NK-92 (cell line): ENCODE results near the gene CTDSP2.

ENCODE experiments used
- DNase-seq: peaks from one replicate; lab custom pipeline; 2025; ENCODE audit not compliant: unreplicated experiment; lab: John Stamatoyannopoulos, UW

Gene CTDSP2

DNA sequence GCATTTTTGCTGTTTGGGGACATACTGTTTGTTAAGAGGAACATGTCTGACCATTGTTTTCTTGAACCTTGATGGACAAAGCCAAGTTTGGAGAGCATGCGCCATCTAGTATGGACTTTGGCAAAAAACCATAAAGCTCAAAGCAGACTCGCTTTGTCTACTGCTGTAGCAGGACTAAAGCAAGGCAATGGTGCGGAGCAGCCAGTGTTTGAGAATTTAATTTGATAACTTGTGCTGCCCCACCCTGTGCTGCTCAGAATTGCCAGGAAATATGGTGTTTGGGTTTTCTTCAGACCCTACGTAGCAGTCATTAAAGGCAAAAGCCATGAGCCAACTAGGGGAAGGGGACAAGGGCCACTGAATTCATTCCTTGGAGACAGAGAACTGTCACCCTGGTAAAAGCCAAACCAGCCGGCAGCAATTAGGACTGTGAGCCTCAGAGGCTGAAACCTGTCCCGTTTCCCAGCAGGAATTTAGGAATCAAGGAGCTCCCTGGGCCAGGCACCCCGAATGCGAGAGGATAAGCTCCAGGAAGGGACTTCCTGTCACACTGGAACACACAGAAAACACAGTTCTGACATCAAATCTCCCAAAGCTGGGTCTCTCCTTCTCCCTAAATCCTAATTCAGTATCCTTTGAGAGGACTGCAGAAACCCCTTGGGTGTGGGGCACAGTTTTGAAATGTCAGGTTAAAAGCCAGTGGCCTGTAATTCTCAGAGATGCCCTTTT is 29.1 kb downstream of the CTDSP2 start:
- DNase-seq = no peak

DNA sequence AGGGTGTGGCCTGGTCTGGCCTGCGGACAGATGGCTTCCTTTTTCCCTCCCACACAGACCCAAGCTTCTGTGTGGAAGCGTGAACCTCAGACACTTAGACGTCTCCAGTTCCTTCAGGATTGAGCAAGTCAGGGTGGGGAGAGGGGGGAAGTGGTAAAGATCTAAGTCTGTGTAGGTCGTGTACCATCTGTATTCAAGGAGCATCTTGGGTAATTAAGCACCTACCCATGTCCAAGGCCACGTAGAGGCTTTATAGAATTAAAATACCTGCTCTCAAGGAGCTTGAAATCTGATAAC is 29.7 kb downstream of the CTDSP2 start:
- DNase-seq = no peak

DNA sequence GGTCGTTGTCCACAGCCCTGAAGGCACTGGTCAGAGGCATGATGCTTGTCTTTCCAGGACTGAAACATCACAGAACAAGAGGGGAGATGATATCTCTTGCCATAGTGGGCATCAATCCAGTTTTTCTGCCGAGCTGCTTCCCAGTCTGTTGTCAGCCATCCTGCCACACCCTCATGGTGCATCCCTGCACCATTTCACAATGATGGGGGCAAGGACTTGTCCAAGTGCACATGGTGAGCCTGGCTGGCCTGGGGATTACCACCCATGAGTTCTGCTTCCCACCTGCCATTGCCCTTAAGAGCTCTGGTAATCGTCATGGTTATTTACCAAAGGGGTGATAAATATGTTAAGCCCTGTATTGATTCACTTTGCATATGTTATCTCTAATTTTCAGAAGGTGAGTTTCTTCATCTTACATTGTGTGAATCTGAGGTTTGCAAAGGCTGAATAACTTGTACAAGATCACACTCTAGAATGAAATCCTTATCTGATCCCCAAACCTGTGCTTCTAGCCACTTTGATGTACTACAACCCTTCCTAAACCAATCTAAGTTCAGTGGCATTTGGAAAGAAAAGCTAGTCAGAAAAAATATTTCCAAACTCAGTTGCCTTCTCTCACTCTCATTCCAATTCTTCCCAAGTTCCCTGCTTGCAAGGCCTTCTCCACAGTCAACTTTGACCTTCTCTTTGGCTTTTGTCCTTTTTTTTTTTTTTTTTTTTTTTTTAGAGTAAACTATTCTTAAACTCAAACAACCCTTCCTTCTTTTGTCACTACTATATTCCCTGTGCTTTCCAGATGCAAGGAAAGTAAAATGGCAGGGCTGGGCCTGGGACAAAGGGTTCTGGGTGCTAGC is 30.3 kb downstream of the CTDSP2 start:
- no peak for DNase-seq

DNA sequence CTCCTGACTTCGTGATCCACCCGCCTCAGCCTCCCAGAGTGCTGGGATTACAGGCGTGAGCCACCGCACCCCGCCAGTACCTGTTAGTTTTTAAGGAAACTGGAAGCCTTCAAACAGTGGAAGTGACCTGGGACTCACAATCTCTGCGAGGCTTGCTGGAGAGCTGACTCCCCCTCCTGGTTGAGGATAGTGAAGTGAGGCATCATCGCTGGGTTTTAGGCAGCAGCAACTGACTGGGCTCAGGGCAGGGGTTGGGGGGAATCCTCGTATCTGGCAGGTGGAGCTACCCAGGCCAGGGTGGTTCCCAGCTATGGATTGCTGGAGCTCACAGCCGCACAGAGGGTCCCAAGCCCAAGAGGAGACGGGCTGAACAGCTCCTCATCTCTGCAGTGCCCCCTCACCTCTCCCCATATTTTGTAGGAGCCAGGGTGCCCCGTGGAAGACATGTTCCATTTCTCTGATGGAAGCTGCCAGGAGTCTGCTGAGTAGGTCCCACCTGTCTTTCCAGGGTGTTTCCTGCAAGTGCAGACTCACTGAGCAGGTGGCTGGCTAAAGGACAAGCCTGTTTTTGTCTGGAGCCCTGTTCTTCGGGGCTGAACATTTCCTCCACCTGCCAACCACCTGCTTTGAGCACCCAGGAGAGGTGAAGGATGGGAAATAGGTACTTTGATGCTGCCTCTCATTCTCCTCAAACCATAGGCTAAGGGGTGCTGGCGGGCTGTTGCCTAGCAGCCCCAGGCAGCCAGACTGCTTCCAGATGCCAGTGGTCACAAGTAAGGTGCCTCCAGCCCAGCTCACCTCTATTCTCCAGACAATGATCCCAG is 31.1 kb downstream of the CTDSP2 start:
- DNase-seq = no peak

DNA sequence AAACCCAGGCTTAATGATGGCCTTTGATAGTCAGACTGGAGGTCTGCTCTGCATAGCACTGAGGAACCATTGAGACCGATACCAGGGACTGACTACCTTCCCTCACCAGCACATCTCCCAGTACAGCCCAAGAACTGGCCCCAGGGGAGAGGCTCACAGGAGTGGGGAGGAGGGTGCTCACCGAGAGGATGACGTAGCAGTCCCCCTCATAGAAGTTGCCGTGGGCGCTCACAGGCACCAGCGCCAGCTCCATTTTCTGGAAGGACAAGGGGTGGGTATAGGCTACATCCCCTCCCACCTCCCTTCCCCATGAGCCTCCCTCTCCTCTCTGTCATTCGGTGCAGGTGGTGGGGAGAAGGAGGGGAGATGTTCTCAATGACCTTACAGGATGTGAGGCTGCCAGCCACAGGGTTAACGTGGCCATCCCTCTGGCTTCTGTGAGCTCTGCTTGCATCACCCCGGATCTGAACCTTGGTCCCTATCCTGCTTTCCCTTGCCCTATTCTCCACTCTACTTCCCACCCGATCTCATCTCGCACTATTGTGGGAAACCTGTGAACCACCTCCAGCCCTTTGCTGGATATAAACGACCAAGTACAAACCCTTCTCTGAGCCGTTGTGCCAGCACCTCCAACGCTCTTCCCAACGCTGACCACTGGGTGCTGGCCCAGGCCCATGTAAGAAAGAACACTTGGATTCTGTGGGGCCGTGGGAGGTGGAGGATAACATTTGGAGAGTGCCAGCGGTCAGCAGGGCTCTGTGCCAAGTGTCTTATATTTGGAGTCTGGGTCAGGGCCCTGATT is 32.4 kb downstream of the CTDSP2 start:
- DNase-seq = no peak

DNA sequence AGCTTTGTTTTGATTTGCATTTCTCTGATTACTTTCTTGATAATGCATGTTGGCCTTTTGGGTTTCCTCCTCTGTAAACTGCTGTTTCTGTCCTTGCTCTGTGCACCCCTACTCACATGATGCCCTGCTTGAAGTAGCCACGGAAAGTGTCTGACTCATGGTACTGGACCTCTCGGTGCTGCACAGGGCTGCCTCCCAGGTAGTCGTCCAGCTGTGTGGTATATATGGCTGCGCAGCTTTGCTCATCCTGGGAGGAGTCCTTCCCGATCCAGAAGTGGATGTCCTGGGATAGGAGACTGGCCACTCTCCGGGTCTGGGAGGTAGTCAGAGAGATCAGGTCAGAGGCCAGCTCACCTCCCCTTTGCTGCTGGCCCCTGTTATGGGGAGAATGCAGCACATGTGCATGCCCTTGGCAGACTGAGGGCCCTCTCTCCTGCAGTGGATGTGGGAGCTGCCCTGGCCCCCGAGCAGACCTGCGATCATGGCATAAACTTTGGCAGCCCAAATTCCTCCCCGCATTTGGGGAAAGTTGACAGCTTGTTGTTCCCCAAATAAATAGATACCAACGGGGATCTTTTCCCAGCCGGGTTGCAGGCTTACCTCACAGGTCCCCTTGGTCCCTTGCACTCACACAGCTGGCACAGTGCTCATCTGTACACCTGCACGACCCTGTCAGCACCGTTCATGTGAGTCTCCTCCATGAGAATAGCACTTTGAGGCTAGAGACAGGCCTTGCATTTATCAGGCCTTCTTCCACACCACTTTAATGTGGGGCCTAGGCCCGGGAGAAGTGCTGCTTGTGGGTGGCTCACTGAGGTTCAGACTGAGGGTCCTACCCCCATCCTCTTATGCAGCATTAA is 33.2 kb downstream of the CTDSP2 start:
- DNase-seq = no peak

DNA sequence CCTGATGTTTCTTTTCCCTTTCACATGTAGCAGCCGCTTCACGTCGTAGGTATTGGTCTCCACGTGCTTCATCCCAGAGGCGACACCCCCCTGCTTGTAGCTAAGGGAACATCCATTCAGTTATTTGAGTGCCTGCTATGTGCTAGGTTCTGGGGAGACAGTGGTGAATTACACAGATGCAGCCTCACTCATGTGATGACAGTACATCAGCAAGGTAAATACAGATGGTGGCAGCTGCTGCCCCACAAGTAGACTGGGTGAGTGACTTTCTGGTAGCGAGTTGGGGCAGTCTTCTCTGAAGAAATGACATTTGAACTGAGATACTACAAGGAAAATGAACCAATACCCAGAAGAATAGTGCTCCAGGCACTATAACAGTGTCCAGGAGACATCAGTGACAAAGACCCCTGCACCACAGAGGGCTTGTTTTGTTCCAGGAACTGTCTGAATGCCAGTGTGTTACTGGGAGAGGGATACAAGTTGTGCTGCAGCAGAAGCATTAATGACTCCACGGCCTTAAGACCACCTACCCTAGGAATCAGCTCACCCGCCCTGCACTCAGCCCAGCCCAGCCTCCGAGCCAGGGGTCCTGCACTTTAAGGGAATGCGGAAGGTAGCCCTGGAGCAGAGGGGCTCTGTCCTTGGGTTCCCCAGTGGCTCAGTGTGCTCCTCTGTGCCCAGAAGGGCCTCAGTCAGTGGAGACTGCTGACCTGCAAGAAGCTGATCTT is 35.3 kb downstream of the CTDSP2 start:
- no peak for DNase-seq

DNA sequence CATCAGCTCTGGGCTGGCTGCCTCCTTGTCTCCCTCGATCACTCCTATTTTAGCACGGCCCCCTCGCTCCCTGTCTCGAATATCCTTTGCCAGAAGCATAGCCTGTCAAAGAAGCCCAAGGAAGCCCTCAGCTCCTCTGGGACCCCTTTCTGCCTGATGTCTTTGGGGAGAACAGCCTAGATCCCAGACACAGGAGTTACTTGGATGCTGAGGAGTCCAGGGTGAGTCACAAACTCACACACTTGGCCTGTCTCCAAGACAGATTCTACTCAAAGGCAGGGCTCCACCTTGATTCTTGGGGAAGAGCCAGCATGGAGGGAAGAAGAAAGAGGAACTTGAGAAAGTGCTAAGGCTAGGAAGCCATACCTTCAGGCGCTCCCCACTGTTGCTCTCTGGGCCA is 36.1 kb downstream of the CTDSP2 start:
- DNase-seq = no peak

DNA sequence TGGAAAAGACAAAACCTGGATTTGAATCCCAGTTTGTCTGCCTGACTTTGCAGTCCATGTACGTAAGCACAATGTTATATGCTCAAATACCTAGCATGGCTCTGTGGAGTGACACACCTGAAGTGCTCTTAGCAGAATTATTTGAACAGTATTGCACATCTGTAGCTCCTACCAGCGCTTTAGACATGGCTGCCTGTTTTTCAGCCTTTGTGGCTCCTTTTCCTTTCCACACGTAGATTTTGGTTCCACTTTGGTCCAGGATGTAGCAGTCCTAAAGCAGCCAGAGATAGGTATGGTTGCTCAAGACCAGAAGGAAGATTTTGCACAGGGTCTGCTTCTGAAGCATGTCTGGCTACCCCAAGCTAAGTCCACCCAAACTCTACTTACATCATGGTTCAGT is 37.1 kb downstream of the CTDSP2 start:
- DNase-seq = no peak

DNA sequence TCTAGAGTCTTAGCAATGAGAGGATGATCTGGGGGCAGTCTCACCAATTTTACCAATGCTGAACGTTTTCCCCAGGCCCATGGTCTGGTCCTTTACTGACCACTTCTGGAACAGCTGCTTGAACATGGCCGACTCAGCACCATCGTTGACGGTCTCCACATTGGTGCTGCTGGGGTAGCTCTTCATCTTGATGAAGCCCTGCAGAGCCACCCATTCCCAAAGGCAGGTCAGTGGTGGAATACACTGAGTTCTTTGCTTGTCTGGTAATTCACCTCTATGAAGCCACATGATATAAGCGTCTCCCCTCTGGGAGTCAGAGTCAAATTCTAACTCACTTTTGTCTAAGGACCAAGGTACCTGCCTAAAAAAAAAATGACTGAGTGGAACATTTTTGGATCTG is 38.2 kb downstream of the CTDSP2 start:
- no peak for DNase-seq

DNA sequence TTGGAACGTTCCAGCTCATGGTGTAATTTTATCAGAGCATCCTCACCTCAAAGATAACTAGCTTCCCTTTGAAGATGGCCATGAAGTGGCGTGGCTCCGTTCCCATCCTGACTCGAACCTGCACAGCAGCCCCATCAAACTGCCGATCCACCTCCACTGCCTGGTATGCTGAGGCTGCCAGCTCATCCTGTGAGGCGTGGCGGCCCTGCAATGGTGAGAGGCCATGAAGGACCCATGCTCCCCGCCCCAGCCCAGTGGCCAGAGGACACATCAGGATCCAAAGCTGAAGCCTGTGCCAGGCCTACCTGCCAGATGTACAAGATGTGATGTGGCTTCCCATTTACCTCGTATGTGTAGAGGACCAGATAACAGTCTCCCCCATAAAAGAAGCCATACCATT is 39.2 kb downstream of the CTDSP2 start:
- no peak for DNase-seq

DNA sequence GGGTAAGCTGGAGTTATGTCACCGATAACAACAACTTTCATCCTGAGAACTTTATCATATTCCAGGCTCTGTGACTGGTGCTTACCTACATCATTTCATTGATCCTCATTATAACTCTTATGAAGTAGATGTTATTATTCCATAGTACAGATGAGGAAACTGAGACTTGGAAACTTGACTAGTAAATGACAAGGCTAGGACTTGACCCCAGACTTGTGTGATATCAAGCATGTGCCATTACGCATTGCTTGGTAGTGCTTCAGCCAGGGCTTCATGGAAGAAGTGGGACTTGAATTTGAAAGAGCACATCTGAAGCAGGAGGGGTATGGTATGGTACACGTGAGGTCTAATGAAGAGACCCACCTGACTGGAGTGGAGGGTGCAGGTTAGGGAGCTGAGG is 39.9 kb downstream of the CTDSP2 start:
- no peak for DNase-seq

DNA sequence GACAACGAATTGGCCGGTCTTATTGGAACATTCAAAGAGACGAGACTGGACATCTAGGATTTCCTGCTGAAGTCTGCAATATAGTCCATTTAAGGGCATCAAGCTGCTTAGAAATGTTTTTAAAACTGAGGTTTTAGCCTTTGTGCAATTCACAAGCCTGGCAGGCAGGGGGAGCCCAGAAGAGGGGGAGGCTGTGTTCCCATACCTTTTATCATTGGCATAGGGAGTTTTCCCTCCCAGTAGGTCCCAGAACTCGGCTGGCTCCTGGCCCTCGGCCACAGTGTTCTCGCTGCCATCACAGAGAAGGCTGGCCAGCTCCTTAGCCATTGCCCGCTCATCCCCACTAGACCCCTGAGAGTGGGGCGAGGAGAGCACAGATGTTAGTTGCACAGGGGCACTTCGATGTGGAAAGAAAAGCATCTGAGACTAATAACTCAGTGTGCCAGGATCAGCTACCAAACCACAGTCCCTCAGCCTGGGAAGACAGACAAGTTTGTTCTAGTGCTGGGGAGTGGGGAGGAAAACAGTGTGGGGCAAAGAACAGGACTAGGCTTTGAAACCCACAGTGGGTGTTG is 43.1 kb downstream of the CTDSP2 start:
- no peak for DNase-seq

DNA sequence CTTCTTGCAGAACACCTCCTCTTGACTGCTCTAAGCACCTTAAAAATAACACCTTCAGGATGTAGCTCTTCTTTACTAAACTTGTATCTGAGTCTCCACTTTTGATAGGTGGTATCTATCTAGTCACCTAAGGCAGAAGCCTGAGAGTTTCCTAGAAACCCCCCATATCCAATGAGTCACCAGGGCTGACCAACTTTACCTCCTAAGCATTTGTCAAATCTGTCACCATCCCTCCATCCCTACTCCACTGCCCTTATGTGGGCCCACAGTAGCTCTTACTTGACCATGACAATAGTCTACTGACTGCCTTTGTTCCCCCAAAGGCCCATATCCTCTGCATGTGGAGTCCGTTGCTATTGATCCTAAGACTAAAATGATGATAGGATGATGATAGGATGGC is 43.9 kb downstream of the CTDSP2 start:
- DNase-seq = no peak

DNA sequence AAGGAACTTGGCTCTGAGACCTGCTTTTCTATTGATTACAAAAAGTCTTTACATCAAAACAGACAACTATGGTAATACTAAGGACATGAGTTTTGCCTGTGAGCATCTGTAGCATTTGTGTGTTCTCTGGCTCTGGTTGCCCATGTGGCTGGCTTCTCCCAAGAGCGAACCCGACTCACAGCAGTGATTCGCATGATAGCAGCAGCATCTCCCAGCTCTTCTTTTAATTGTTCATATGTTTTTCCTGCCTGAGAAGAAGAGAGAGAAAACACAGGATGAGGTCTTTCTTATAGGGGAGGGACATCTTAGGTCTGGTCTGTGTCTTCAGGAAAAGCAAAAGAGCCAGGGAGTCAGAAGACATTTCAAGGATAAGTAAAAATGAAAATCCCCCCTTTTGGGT is 45.6 kb downstream of the CTDSP2 start:
- no peak for DNase-seq

DNA sequence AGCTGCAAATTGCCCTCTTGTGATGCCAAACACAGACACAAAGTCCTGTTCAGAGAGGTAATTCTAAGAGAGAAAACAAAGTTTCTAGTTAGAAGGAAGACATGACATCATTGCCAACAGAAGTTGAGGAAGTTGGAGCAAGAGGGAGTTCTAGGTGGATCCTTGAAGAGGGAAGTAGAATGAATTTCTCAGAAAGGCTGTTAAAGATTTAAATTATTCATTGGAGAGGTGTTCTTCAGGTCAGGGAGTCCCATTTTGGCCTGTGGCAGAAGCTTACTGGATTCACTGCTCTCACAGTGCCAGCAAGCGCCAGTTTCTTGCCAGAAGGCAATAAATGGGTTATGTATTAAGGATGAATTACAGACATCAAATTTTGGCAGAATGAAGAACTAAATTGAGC is 48.6 kb downstream of the CTDSP2 start:
- no peak for DNase-seq

DNA sequence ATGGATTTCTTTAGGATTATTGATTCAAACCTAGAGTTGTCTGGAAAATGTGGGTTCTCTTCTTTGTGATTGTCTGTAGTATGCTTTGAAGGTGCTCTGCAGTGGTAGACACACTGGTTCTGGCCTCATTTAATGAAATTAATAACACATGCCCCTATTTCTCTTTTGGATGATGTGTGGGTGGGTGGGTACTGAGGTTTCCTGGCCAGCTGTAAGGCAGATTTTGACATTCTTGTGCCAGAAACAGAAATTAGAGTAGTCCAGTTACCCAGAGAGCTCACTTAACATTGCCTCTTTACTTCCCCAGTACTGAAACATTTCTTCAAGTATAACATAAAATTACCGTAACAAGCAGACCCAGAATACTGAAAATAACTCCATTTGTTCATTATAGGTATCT is 49.5 kb downstream of the CTDSP2 start:
- DNase-seq = no peak

DNA sequence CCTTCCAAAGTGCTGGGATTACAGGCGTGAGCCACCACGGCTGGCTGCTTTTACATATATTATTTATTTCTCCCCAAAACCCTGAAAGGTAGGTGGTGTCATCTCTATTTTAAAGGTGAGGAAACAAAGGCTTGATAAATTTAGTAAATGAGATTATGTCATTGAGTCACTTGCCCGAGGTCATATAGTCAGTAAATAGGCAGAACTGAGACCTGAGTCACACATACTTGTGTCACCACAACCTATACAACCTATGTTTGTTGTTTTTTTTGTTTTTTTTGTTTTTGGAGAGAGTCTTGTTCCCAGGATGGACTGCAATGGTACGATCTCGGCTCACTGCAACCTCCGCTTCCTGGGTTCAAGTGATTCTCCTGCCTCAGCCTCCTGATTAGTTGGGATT is 51.2 kb downstream of the CTDSP2 start:
- DNase-seq = no peak

DNA sequence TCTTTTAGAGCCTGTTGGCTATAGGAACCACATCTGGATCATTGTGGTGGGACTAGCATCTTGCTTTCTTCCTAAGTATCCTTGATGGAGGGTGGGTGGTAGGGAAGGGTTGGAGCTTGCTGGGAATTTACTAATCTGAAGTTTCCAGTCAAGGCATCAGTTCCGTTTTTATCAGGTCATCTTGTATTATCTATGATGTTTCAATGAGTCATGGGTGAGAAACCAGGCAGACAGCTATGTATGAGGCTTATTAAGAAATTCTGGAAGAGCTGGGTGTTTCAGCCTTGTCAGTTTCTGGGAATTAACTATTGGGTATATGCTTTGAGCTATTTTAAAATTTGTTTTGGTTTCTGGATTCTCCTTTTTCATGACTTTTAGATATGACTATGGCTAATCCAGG is 52.6 kb downstream of the CTDSP2 start:
- no peak for DNase-seq
